Measurements from ENCODE around the gene ITGB3.

DNA sequence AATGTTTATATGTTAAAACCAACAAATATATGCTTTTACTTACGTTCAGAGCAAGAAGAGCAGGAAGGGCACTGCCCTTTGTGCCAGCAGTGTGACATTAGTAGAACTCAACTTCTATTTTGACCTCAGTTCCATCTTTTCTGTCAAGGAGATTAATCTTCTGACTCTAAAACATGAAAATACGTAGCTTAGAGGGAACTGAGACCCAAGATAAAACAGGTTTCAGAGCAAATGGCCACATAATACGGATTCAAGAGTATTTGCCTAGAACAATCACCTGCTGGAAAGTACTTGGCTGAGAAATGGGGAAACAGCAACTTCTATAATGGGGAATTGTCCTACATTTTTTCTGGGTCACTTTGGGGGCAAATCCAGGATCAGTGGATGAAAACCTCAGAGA lies 22.3 kb upstream of the ITGB3 start:
- TF ChIP-seq POLR2AphosphoS5 (IDR thresholded peaks at IDR 0.05; ENCODE audit: low read depth, low read length) (no peak), POLR2A (IDR thresholded peaks at IDR 0.05; ENCODE audit: low read depth, low read length) (no peak)

Measured in GM12892 (cell line).